NOMO-1 treated with dmso at 0.1 percent for 144 hours (cell line): Measurements from ENCODE around the gene PRKG1.

Experiments
- DNase-seq: peaks from one replicate; lab custom pipeline; 2025; ENCODE audit not compliant: unreplicated experiment; lab: John Stamatoyannopoulos, UW

The PRKG1 gene

DNA sequence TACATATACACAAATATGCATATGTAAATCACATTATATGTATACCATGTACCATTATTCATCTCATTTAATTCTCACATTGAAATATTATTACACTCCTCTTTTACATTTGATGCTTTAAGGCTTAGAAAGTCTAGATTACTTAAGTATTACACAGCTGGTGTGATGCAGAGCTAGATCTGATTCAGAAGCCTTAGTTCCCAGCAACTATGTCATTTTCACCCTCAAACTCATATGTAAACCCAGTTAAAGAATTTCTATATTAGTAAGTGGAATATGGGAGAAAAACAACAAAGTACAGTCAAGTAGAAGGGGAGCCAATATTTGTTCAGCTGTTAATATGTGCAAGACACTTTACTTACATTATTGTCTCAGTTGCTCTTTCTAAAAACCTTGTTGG lies 699.4 kb downstream of the PRKG1 start:
- DNase-seq = no peak

DNA sequence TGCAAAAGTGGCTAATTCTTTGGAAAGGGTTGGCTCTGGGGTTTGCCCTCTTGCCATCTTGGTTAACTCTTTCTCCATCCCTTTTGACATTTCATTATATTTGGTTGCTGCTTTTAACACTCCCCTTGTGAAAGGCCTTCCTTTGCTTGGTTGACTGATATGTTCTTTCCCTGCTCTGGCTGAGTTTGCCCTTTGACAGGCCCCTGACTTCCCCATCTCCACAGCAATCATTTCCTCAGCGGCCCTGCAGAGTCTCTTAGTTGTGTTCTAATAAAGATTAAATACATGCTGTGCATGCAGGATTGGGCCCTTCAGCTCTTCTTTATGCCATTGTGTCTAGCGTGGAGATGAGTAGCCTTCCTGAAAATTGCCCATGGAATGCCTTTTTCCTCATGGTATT lies 709.7 kb downstream of the PRKG1 start:
- no peak for DNase-seq

DNA sequence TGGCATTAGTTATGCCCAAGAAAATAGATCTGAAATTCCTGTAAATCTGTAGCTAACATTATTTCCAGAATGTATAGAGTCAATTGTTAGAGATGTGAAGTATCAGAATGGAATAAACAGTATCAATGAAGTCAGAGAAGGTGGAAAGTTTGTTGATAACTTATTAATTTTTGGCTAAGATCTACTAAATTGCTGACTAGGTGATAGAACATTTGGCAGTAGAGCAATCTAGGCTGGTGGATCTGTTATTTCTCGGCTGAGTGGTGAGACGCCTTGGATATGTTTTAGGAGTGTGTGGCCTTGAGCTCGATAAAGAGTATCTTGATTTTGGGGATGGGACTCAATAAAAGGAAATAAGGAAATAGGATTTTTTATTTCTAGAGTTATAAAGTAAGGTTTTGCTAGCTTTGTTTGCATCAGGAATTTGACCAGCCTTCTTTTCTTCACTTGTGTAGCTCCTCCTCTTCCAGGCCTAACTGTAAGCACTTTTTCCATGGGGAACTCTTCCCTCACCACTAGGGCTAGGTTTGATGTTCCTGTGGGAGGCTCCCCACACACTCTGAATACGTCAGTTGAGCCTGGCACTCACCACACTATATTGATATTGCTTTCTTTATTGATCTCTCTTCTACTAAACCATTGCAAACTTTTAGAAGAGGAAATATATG lies 711.9 kb downstream of the PRKG1 start:
- no peak for DNase-seq

DNA sequence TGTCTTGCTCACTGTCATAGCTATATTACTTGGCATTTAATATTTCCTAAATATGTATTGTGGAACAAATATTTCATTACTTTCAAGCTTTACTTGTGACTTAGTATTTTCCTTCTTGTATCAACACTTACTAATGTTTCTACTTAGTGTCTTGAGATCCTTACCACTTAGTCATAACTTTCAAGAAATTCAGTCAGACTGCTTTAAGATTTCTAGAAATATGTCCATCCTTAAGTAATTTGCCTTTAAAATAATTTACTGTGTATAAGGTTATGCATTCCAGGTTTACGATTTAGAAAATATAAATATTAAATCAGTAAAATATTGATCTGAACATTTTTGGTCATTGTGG lies 712.4 kb downstream of the PRKG1 start:
- DNase-seq = no peak

DNA sequence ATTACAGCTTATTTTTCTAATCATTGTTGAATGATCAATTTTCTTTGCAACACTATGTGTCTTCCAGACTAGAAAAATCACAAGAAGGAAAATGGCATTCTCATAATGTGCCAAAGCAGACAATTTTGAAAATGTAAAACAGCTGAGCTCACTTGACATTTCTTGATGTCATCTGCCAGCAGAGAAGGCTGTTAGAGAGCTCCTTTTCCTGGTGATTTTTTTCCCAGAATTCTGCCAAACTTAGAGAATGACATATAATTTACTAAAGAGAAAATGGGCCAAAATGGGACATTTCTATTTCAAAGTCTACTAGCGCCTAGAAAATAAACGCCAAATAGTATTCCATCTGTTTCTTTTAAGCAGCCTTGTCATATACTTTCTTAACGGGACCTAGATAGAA lies 714.0 kb downstream of the PRKG1 start:
- DNase-seq = no peak

DNA sequence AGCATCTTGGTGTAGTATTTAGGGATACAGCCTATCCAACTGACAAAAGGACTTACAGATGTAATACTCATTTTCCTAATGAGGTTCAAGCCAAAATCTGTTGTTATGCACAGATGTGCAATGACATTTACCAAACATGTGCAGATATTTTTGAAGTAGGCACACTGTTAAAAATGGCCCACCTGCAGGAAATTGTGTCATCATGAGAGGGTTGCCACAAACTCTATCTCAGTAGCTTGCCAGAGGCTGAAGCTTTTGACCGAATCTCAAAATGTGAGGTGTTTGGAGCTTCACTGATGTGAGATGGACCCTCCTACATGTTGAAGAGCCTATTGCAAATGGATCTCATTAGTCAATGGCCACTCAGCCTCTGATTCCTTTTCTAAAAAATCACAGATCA lies 714.8 kb downstream of the PRKG1 start:
- DNase-seq = no peak

DNA sequence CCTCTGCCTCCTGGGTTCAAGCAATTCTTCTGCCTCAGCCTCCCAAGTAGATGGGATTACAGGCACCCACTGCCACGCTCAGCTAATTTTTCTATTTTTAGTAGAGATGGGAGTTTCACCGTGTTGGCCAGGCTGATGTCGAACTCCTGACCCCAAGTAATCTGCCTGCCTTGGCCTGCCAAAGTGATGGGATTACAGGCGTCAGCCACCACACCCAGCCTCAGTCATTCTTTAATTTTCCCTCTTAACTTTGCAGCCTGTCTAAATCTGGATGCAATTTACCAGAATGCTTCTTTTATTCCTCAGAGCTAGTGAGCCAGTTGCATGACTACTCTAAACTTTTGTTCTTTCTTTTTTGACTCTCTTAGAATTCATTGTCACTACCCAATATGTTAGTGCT lies 715.6 kb downstream of the PRKG1 start:
- no peak for DNase-seq

DNA sequence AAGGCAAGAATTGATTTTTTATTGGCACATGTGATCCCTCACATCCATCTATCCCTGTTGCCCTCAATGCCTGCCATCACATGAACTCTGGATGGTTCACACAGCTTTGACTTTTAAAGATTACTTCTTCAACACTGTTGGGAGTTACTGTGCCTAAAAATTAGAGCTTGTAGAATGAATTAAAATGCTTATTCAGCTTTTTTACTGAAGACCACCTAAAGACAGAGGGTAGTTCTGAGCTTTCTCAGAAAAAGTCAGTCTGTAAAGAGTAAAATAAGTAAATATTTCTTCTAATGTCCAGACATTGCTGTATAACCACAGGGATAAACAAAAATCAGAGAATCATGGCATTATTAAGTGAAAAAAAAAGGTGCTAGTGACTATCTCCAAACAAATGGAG lies 718.4 kb downstream of the PRKG1 start:
- no peak for DNase-seq

DNA sequence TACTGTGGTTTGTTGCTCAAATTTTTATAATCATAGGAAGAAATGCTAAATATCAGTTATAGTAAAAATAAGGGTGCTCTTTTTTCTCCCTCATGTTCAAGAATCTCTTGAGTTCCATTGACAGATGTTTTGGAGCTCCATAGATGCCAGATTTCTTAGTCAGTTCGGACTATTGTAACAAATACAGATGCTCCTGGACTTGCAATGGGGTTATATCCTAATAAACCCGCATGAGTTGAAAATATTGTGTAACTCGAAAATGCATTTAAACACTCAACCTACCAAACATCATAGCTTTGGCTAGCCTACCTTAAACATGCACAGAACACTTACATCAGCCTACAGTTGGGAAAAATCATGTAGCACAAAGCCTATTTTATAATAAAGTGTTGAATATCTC lies 725.8 kb downstream of the PRKG1 start:
- DNase-seq = no peak

DNA sequence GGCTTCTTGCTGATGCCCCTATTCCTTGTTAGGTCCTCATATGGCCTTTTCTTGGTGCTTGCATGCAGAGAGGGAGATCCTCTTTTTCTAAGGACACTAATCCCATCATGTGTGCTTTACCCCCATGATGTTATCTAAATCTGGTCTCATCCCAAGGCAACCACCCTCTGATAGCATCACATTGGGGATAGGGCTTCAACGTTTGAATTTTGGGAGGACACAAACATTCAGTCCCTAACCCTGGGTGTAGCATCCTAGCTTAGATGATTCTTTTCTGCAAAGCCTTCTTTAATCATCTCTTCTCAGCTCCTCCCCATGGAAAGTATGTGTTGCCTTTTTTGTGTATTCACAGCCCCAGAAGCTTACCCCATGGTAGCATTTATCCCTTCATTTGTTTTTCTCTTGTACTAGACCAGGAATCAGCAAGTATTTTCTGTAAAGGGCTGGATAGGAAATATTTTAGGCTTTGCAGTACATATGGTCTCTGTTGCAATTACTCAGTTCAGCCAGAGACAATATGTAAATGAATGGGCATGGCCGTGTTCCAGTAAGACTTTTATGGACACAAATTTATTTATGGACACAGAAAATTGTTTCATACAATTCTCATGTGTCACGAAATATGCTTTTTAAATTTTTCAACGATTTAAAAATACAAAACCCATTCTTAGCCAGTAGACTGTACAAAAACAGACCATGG lies 726.6 kb downstream of the PRKG1 start:
- DNase-seq = no peak

DNA sequence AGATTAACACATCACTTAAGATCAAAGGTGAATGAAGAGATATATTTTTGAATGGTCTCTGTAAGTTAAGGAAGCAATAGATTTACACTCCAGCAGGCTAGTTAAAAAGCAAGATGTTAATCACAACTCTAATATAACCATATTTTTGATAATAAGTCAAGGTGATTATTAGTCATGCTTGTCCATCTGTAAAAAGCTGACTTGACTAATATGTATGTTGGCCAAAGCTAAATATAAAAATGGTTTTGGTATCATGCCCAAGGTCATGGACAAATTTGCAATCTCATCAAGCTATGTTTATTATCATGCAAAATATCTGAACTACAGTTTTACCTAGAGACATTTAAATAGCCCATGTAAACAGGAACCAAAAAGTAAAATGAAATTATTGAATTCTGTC lies 727.7 kb downstream of the PRKG1 start:
- no peak for DNase-seq

DNA sequence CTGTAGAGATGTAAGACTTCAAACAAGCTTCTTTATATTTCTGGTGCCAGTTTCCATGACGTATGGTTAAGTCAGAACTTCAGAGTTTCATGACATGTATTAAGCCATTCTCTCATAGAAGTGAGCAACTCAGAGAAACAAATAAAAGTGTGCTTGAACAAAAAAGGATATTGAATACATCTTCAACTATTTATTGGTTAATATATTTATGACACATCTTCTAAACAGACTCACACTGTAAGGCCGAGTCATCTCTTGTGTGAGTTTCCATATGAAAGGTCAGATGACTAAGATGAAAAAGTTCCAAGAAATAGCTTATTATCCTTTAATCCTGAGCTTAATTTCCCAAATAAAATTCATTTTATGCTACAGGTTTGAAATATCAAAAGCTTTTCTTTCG lies 730.6 kb downstream of the PRKG1 start:
- no peak for DNase-seq

DNA sequence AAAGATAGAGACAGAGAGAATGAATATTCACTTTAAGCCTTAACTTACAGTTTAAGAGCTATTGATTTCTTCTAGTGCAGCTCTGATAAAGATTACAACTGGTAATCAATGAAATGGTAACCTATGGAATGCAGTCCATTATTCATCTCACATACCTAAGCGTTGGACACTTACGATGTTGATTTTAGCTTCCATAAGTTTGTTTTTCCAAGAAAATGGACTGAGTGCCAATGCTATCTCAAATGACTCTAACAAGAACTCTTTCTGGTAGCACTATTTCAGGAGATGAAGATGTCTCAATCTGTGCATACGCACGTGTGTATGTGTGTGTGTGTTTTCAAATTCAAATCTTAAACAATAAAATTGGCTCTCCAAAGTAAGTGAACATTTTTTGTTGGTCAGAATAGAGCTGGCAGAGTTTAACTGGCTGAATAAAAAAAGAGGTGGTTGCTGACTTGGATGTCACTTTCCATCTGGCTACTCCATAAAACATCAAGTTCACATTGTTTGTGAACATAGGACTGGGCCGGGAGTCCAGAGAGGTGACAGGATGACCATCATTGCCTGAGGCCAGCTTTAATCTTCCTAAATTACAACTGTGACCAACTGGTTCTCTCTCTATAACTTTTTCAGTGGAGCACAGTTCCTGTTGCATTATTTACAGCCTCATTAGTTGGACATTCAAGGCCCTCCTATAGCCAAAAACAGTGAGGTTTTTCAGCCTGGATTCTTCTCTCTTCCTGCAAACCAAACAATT lies 732.0 kb downstream of the PRKG1 start:
- no peak for DNase-seq

DNA sequence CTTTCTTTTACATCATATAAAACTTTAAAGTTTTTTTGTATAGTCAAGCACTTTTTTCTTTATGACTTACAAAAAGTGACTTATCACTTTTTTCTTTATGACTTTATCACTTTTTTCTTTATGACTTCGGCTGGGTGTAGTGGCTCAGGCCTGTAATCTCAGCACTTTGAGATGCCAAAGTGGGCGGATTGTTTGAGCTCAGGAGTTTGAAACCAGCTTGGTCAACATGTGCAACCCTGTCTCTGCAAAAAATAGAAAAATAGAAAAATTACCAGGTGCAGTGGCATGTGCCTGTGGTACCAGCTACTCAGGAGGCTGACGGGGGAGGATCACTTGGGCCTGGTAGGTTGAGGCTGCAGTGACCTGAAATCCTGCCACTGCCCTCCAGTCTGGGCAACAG lies 733.9 kb downstream of the PRKG1 start:
- no peak for DNase-seq

DNA sequence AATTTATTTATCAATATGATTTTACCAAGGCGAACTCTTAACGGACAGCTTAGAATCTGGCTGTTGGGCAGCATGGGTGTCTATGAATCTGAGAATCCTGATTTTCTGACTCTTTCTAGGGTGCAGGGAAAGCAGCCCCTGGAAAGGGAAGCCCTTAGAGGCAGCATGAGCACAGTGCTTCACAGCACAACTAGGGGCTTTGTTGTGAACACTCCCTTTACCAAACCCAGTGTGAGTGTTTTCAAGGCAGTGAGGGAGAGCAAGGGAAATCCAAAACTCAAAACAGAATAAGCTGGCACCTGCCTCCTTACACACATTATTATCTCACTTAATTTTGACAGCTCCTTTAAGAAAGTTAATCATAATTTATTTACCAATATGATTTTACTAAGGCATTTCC lies 741.4 kb downstream of the PRKG1 start:
- DNase-seq = no peak

DNA sequence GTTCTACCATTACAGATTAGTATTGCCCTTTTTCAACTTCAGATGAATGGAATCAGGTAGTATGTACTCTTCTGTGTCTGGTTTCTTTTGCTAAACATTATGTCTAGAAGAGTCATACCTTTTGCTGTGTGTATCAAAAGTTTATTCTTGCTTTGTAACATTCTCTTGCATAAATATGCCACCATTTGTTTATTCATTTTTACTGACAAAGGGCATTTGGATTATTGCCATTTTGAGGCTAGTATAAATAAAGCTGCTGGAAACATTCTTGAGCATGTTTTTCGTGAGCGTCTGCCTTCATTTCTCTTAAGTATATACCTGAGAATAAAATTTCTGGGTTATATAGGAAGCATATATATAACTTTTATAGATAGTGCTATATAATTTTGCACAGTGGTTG lies 746.8 kb downstream of the PRKG1 start:
- DNase-seq = no peak

DNA sequence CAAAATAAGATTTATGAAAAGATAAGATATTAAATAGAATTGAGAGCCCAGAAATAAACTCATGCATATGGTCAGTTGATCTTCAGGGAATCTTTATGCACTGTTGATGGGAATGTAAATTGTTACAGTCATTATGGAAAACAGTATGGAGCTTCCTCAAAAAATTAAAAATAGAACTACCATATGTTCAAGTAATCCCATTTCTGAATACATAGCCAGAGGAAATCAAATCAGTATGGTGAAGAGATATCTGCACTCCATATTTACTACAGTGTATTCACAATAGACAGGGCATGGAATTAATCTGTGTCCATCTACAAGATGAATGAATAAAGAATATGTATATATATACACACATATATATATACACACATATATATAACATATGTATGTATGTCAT lies 747.5 kb downstream of the PRKG1 start:
- DNase-seq = no peak

DNA sequence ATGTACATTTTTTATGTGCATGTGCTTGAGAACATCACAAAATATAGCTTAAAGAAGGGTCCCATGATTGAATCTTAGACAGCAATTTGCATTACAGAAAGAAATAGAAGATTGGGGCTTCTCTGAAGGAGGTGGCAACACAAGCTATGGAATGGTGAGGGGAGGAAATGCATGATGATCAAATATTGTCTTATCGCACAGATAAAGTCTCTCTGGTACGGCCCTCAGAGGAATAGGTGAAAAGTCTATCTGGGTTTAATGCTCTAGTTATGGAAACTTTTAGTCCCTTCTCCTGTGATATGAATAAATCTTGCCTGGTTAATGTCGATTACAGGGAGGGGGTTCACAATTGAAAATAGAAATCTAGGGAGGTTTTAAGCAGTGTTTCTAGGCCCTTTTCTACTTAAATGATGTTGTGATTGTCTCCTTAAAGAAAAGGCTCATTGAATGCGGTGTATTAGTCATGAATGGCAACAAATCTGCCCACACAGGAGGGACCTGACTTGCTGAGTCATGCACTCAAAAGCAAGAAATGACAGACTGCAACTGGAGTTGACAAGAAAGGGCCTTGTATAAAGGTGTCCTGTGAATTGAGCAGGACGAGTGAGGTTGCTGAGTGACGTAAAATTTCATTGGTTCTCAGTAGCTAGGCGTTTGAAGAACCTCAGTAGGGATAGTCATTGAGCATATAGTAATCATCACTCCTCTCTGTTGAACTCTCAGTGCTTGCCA lies 758.5 kb downstream of the PRKG1 start:
- DNase-seq = no peak

DNA sequence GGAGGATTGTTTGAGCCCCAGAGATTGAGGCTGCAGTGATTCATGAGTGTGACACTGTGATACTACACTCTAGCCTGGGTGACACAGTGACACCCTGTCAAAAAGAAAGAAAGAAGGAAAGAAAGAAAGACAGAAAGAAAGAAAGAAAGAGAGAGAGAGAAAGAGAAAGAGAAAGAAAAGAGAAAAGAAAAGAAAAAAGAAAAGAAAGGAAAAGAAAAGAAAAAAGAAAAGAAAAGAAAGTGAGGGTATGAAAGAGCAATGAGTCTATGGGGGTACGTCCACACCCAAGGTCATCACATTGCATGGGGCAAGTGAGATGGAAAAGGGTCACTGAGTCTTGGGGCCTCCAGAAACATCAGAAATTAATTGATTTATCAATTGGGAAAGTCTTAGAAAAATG lies 760.3 kb downstream of the PRKG1 start:
- no peak for DNase-seq

DNA sequence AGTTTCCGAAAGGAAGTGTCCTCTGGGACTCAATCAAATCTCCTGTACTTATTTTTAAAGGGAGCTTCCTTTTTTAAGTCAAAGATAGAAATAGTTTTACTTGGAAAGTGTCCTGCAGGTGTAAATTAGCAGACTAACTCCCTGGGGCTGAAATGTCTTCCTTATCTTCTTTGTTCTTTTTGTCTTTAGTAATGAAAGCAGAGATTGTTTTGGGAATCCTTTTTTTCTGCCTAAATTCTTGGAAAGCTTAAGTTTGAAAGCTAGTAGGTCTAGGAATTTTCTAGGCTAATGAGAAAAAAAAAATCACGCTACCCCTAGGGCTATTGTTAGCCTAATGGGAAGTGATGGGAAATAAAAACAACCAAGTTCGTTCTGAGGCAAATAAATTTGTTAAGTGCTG lies 764.2 kb downstream of the PRKG1 start:
- DNase-seq = no peak

DNA sequence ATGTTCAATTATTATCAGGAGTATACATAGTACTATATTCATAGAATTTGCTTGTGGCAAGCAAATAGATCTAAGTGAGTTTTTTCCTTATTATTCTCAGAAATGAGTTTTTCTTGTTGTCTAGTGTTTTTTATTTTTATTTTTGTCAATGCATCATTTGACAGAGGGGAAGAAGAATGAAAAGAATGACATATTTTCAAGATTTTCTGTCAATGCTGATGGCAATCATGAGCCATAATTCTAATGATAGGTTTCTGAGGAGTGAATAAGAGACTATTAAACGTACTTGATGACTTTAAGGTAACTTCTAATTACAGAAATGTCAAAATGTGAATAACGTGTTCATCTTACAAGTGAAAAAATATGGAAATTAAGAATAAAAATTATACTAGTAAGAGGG lies 769.7 kb downstream of the PRKG1 start:
- no peak for DNase-seq
